SK-N-SH treated with all-trans-retinoic acid at 6 μM for 48 hours (cell line): ENCODE data around the gene BBS1.

Experiments
- ARNTL ChIP-seq: fragments of 450-650 bp; formaldehyde crosslinking; IDR thresholded peaks from 2 replicates; pipeline ENCODE4 v1.5.0; 2020; ENCODE audit warnings: low read depth, mild to moderate bottlenecking, moderate library complexity, borderline replicate concordance
- CREB5 ChIP-seq: fragments of 250-450 bp; sonication (Bioruptor Pico); IDR thresholded peaks from 2 replicates; pipeline ENCODE4 v1.5.1; 2020; ENCODE audit warnings: low read depth, mild to moderate bottlenecking, moderate library complexity
- ESRRG ChIP-seq: fragments of 250-450 bp; sonication (Bioruptor Pico); IDR thresholded peaks from 2 replicates; pipeline ENCODE4 v1.6.1; 2021; ENCODE audit warnings: mild to moderate bottlenecking
- ISL1 ChIP-seq: fragments of 250-450 bp; sonication (Bioruptor Pico); IDR thresholded peaks from 2 replicates; pipeline ENCODE4 v2.1.2; 2022; ENCODE audit warnings: mild to moderate bottlenecking, moderate library complexity
- PATZ1 ChIP-seq: fragments of 250-450 bp; sonication (Bioruptor Pico); IDR thresholded peaks from 2 replicates; pipeline ENCODE4 v1.8.0; 2020; ENCODE audit warnings: mild to moderate bottlenecking, moderate library complexity, borderline replicate concordance
- PPARA ChIP-seq: fragments of 250-450 bp; sonication (Bioruptor Pico); IDR thresholded peaks from 2 replicates; pipeline ENCODE4 v1.5.0; 2020; ENCODE audit warnings: mild to moderate bottlenecking, borderline replicate concordance
- RARB ChIP-seq: fragments of 250-450 bp; sonication (Bioruptor Pico); IDR thresholded peaks from 2 replicates; pipeline ENCODE4 v1.8.0; 2021; ENCODE audit warnings: mild to moderate bottlenecking, moderate library complexity
- TSHZ2 ChIP-seq: fragments of 250-450 bp; sonication (Bioruptor Pico); IDR thresholded peaks from 2 replicates; pipeline ENCODE4 v1.5.0; 2020; ENCODE audit warnings: mild to moderate bottlenecking, moderate library complexity
- ZFP30 ChIP-seq: fragments of 450-650 bp; formaldehyde crosslinking; IDR thresholded peaks from 2 replicates; pipeline ENCODE4 v1.5.0; 2022; ENCODE audit warnings: mild to moderate bottlenecking, moderate library complexity
- ZNF70 ChIP-seq: fragments of 450-650 bp; formaldehyde crosslinking; IDR thresholded peaks from 2 replicates; pipeline ENCODE4 v1.5.0; 2020; ENCODE audit warnings: mild to moderate bottlenecking, moderate library complexity

- TF ChIP-seq CREB5 (CRISPR knock-in tag) (no peak), ARNTL (CRISPR knock-in tag) (no peak), PATZ1 (CRISPR knock-in tag) (no peak), ESRRG (CRISPR knock-in tag) (no peak), ZFP30 (CRISPR knock-in tag) (no peak), RARB (CRISPR knock-in tag) (no peak), PPARA (CRISPR knock-in tag) (no peak), TSHZ2 (CRISPR knock-in tag) (no peak), ISL1 (CRISPR knock-in tag) (no peak), ZNF70 (CRISPR knock-in tag) (no peak)
These were observed 60.4 kb downstream of the BBS1 start for GRCh38 chr11:66570850-66571180.
